Uterus (tissue), 4 donors: Measurements from ENCODE around the gene PPARA. TPM values are rescaled to one million over a fixed set of nuclear protein-coding genes. Genes with fewer than 3 reads are reported as not detected.

Source experiments
- DNase-seq, 2 donors: peaks; one replicate each; pipeline ENCODE4 v3.0.0-alpha.2; 2019 to 2020
- H3K27ac ChIP-seq, 2 donors: fragments of 200-600 bp; sonication (generic); 1 replicate in 1 of 2; 2 replicates in 1 of 2; pipeline ENCODE4 v1.5.1; 2016 to 2018
- H3K27me3 ChIP-seq, 2 donors: fragments of 200-600 bp; sonication (generic); one replicate each; pipeline ENCODE4 v1.5.1; 2018 to 2019; ENCODE audit warnings: control low read depth in 1 of 2
- H3K36me3 ChIP-seq, 2 donors: fragments of 200-600 bp; sonication (generic); one replicate each; pipeline ENCODE4 v1.5.1; 2019; ENCODE audit warnings: control low read depth in 1 of 2
- H3K4me1 ChIP-seq, 2 donors: fragments of 200-600 bp; sonication (generic); one replicate each; pipeline ENCODE4 v1.5.1; 2018 to 2019; ENCODE audit warnings: control low read depth in 1 of 2
- H3K4me3 ChIP-seq, 2 donors: fragments of 200-600 bp; sonication (generic); 1 replicate in 1 of 2; 2 replicates in 1 of 2; pipeline ENCODE4 v1.5.1; 2018 to 2019; ENCODE audit warnings: mild to moderate bottlenecking in 1 of 2
- H3K9me3 ChIP-seq, 2 donors: fragments of 200-600 bp; sonication (generic); one replicate each; pipeline ENCODE4 v1.5.1; 2019; ENCODE audit warnings: control low read depth in 1 of 2
- CTCF ChIP-seq, 4 experiments: fragments of 200-600 bp in 2 of 4; fragments of 450-650 bp in 2 of 4; sonication (generic) in 2 of 4; IDR thresholded peaks; one replicate each; pipeline ENCODE4 v1.5.1; 2016 to 2019; ENCODE audit warnings: antibody characterized with exemption in 4 of 4, mild to moderate bottlenecking in 2 of 4, moderate library complexity in 1 of 4
- POLR2A ChIP-seq, 2 donors: fragments of 450-650 bp; IDR thresholded peaks; one replicate each; pipeline ENCODE4 v1.6.1; 2016; ENCODE audit warnings: antibody characterized with exemption in 2 of 2, mild to moderate bottlenecking in 1 of 2, moderate library complexity in 1 of 2
- intact Hi-C: fragments of 100-400 bp; cut with DNase I; formaldehyde crosslinking; loops from one replicate; pipeline ENCODE4 v1.15.1; 2023; ENCODE audit warnings: low total_unique reads
- total RNA-seq, 4 donors: library from RNA; depleted of rRNA in 3 of 4; stranded (reverse); fragments of >200 nt in 3 of 4; gene quantifications; one replicate each; pipeline versions ENCODE4 v1.1.0 to v1.2.4, GENCODE V29; 2014 to 2023
- donor health status: DM: yes; HTN: yes; CAD: no.

The PPARA gene
- total RNA-seq, 4 donors from 2014 or later = 1.8 to 24.8 (median 14.0) TPM

GRCh38 chr22:46273432-46274148 lies 123.3 kb downstream of the PPARA start:
- no peak for TF ChIP-seq CTCF (IDR thresholded peaks at IDR 0.05)
- TF ChIP-seq POLR2A (IDR thresholded peaks at IDR 0.05) = no peak
- Histone ChIP-seq H3K4me1 (peaks cover 0 to 8% of the 10 kb centered on the region in 2 donors), H3K36me3 (no peaks in the 10 kb centered on the region), H3K27me3 (no peaks in the 10 kb centered on the region), H3K4me3 (no peak overlapping the region), H3K9me3 (no peaks in the 10 kb centered on the region), H3K27ac (no peak overlapping the region)
- DNase-seq = no peak
- intact Hi-C loops = no loop called here

- intact Hi-C loops = no loop called here
- H3K4me1 ChIP-seq = peaks cover 0 to under 1% of the 10 kb centered on the region in 2 donors
- no peak overlapping the region for H3K4me3 ChIP-seq
- H3K27ac ChIP-seq = no peak overlapping the region
- no peak for TF ChIP-seq POLR2A (IDR thresholded peaks at IDR 0.05)
- no peak for TF ChIP-seq CTCF (IDR thresholded peaks at IDR 0.05)
- H3K27me3 ChIP-seq = no peaks in the 10 kb centered on the region
- no peaks in the 10 kb centered on the region for H3K9me3 ChIP-seq
- H3K36me3 ChIP-seq = no peaks in the 10 kb centered on the region
- no peak for DNase-seq
These were observed 124.1 kb downstream of the PPARA start for GRCh38 chr22:46274381-46274780.

GRCh38 chr22:46275455-46276122 lies 125.3 kb downstream of the PPARA start:
- intact Hi-C loops = no loop called here
- Histone ChIP-seq H3K9me3 (no peaks in the 10 kb centered on the region), H3K27me3 (no peaks in the 10 kb centered on the region), H3K27ac (no peak overlapping the region), H3K4me3 (no peak overlapping the region), H3K4me1 (no peaks in the 10 kb centered on the region), H3K36me3 (no peaks in the 10 kb centered on the region)
- no peak for DNase-seq
- TF ChIP-seq POLR2A (IDR thresholded peaks at IDR 0.05) = no peak
- TF ChIP-seq CTCF (IDR thresholded peaks at IDR 0.05) = no peak

GRCh38 chr22:46276563-46276962 lies 126.2 kb downstream of the PPARA start:
- Histone ChIP-seq H3K4me3 (no peak overlapping the region), H3K27me3 (no peaks in the 10 kb centered on the region), H3K36me3 (no peaks in the 10 kb centered on the region), H3K9me3 (no peaks in the 10 kb centered on the region), H3K4me1 (no peaks in the 10 kb centered on the region), H3K27ac (no peak overlapping the region)
- no peak for TF ChIP-seq POLR2A (IDR thresholded peaks at IDR 0.05)
- no peak for TF ChIP-seq CTCF (IDR thresholded peaks at IDR 0.05)
- DNase-seq = no peak
- intact Hi-C loops = no loop called here
